A549 (cell line): ENCODE results near the gene ZDHHC9. TPM values are rescaled to one million over a fixed set of nuclear protein-coding genes. Genes with fewer than 3 reads are reported as not detected.

Experiments used
- ATAC-seq, 2 experiments: fragments of 200-7000 bp in 1 of 2; fragments of >200 bp in 1 of 2; cut with Nextera tagmentation in 1 of 2; cut with Tn5 transposase in 1 of 2; 3 replicates each; pipeline versions ENCODE4 v1.8.0 to v1.9.1; 2018 to 2020; ENCODE audit warnings: mild to moderate bottlenecking in 1 of 2, moderate library complexity in 1 of 2
- CTCF ChIA-PET: fragments of 300-600 bp; sonication (Branson Sonifier 250); formaldehyde crosslinking; extraction: SDS; loops from one replicate; lab custom pipeline; 2021; ENCODE audit warnings: antibody characterized with exemption, inconsistent platforms; lab: Yijun Ruan, JAX
- POLR2A ChIA-PET: fragments of 350-600 bp; formaldehyde crosslinking; extraction: SDS; loops from one replicate; lab custom pipeline; 2021; ENCODE audit warnings: antibody characterized with exemption, inconsistent platforms; lab: Yijun Ruan, JAX
- DNase-seq, 2 experiments: peaks; one replicate each; pipeline versions ENCODE4 v3.0.0 to v3.0.0-alpha.2; 2011 to 2016; ENCODE audit warnings: low read depth in 1 of 2, low spot score in 1 of 2
- FAIRE-seq: peaks from 2 replicates; lab custom pipeline; 2011; peaks lifted over from hg19 to GRCh38; lab: Jason Lieb, UNC
- H3K27ac ChIP-seq, 2 experiments: fragments of >200 bp; sonication (Bioruptor Twin); formaldehyde crosslinking; 3 replicates each; pipeline ENCODE4 v1.5.1; 2016 to 2017
- H3K4me1 ChIP-seq: fragments of >200 bp; sonication (Bioruptor Twin); formaldehyde crosslinking; 3 replicates; pipeline ENCODE4 v1.6.1; 2016
- H3K4me2 ChIP-seq: fragments of >200 bp; sonication (Bioruptor Twin); formaldehyde crosslinking; 3 replicates; pipeline ENCODE4 v1.6.1; 2016
- H3K4me3 ChIP-seq: fragments of >200 bp; sonication (Bioruptor Twin); formaldehyde crosslinking; 3 replicates; pipeline ENCODE4 v1.5.1; 2016
- H3K9me3 ChIP-seq: fragments of >200 bp; sonication (Bioruptor Twin); formaldehyde crosslinking; 3 replicates; pipeline ENCODE4 v1.6.1; 2016
- CBX8 ChIP-seq: fragments of 200-600 bp; sonication (generic); IDR thresholded peaks from 2 replicates; pipeline ENCODE4 v1.6.1; 2016
- CEBPB ChIP-seq, 2 experiments: fragments of >200 bp in 1 of 2; sonication (Bioruptor Twin) in 1 of 2; formaldehyde crosslinking in 1 of 2; IDR thresholded peaks; 2 replicates each; pipeline ENCODE4 v1.6.1; 2012 to 2016
- CHD2 ChIP-seq: fragments of 150-350 bp; IDR thresholded peaks from 2 replicates; pipeline ENCODE4 v1.6.1; 2014; ENCODE audit warnings: low read length; ENCODE audit not compliant: partially characterized antibody
- GATA3 ChIP-seq: IDR thresholded peaks from 2 replicates; pipeline ENCODE4 v1.6.1; 2012; ENCODE audit warnings: borderline replicate concordance
- HOXB5 ChIP-seq: fragments of 250-450 bp; sonication (Bioruptor Pico); IDR thresholded peaks from 2 replicates; pipeline ENCODE4 v1.5.0; 2020; ENCODE audit warnings: mild to moderate bottlenecking, moderate library complexity
- JUN ChIP-seq, 2 experiments: fragments of >200 bp; sonication (Bioruptor Twin); formaldehyde crosslinking; IDR thresholded peaks; 2 replicates in 1 of 2; 3 replicates in 1 of 2; pipeline ENCODE4 v1.6.1; 2016 to 2017
- JUNB ChIP-seq: fragments of >200 bp; sonication (Bioruptor Twin); formaldehyde crosslinking; IDR thresholded peaks from 2 replicates; pipeline ENCODE4 v1.6.1; 2016
- NFE2L2 ChIP-seq: fragments of 150-350 bp; conservative IDR thresholded peaks from 2 replicates; pipeline ENCODE4 v1.6.1; 2014; ENCODE audit warnings: low read length
- NR3C1 ChIP-seq: fragments of >200 bp; sonication (Bioruptor Twin); formaldehyde crosslinking; IDR thresholded peaks from 3 replicates; pipeline ENCODE4 v1.6.1; 2017
- PHF8 ChIP-seq: fragments of 200-600 bp; sonication (generic); IDR thresholded peaks from 2 replicates; pipeline ENCODE4 v1.6.1; 2016; ENCODE audit warnings: low read depth, mild to moderate bottlenecking, antibody characterized with exemption, moderate library complexity, borderline replicate concordance
- POLR2AphosphoS2 ChIP-seq: conservative IDR thresholded peaks from 2 replicates; pipeline ENCODE4 v1.6.1; 2012; ENCODE audit warnings: low read length, improper control_type of control experiment, inconsistent platforms
- RAD21 ChIP-seq, 2 experiments: fragments of >200 bp in 1 of 2; sonication (Bioruptor Twin) in 1 of 2; formaldehyde crosslinking in 1 of 2; IDR thresholded peaks in 1 of 2; conservative IDR thresholded peaks in 1 of 2; 2 replicates in 1 of 2; 3 replicates in 1 of 2; pipeline ENCODE4 v1.6.1; 2012 to 2018; ENCODE audit warnings: inconsistent platforms in 1 of 2
- RARB ChIP-seq: fragments of 250-450 bp; sonication (Bioruptor Pico); IDR thresholded peaks from 2 replicates; pipeline ENCODE4 v1.8.0; 2021; ENCODE audit warnings: mild to moderate bottlenecking, moderate library complexity
- RNF2 ChIP-seq: fragments of 200-600 bp; sonication (generic); IDR thresholded peaks from 2 replicates; pipeline ENCODE4 v1.6.1; 2016; ENCODE audit warnings: low read depth, mild to moderate bottlenecking, antibody characterized with exemption, moderate library complexity, borderline replicate concordance
- SREBF2 ChIP-seq: fragments of 450-650 bp; IDR thresholded peaks from 2 replicates; pipeline ENCODE4 v1.6.1; 2014; ENCODE audit warnings: mild to moderate bottlenecking, moderate library complexity
- ZC3H11A ChIP-seq: fragments of 450-650 bp; IDR thresholded peaks from 2 replicates; pipeline ENCODE4 v1.6.1; 2014; ENCODE audit warnings: antibody characterized with exemption, mild to moderate bottlenecking
- ZFP36 ChIP-seq: fragments of 450-650 bp; IDR thresholded peaks from 2 replicates; pipeline ENCODE4 v1.6.1; 2014; ENCODE audit warnings: borderline replicate concordance; ENCODE audit not compliant: partially characterized antibody
- ZSCAN20 ChIP-seq: fragments of 250-450 bp; sonication (Bioruptor Pico); IDR thresholded peaks from 2 replicates; pipeline ENCODE4 v1.8.0; 2022; ENCODE audit warnings: mild to moderate bottlenecking, moderate library complexity
- WGBS: methylation state at CpG from one replicate; pipeline ENCODE4 v1.1.6; 2017; ENCODE audit errors: missing lambda C conversion rate; 5-methylcytosine and 5-hydroxymethylcytosine counted together
- polyA plus RNA-seq, 4 experiments: library from polyadenylated mRNA; depleted of rRNA in 3 of 4; stranded (reverse); fragments of >200 nt; fragmentation: RNase III in 1 of 4; extraction: RNeasy Plus Mini Kit Qiagen cat#74134 plus additional on column Dnase treatment in 1 of 4; gene quantifications; 2 replicates in 3 of 4; 3 replicates in 1 of 4; pipeline ENCODE4 v1.2.3, GENCODE V29; 2011 to 2017
- TF ChIP-seq, protein P1 (sequence below): fragments of 250-450 bp; sonication (Bioruptor Pico); IDR thresholded peaks from 2 replicates; pipeline ENCODE4 v1.5.0; 2020; ENCODE audit warnings: low read depth, mild to moderate bottlenecking, moderate library complexity
- TF ChIP-seq, protein P2 (sequence below): IDR thresholded peaks from 2 replicates; pipeline ENCODE4 v1.6.1; 2012
- TF ChIP-seq, protein P3 (sequence below): fragments of 450-650 bp; IDR thresholded peaks from 2 replicates; pipeline ENCODE4 v1.6.1; 2014; ENCODE audit warnings: antibody characterized with exemption

The ZDHHC9 gene
- polyA plus RNA-seq, 2 of the 4 experiments (the other 2 are of a cell fraction): 20.2 to 50.6 TPM

DNA sequence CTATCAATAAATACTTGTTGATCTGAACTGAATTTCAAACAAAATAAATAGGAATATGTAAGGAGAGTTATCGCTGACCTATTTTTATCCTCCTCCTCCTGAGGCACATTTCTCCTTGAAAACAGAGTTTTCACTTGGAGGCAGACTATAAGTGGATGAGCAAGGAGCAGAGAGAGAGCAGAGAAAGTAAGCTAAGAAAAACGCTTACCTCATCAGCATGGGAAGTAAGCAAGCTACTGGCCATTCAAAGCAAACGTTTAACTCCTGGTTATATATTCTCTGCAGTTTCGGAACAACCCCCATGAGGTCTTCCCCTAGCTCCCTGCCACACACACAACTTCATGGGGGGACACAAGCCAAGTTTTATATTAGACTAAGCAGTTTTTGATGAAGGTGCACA is 13.2 kb downstream of the ZDHHC9 start:
- POLR2A ChIA-PET: no interaction called here
- 79% methylated on average over 4 of the region's 4 CpGs for WGBS

DNA sequence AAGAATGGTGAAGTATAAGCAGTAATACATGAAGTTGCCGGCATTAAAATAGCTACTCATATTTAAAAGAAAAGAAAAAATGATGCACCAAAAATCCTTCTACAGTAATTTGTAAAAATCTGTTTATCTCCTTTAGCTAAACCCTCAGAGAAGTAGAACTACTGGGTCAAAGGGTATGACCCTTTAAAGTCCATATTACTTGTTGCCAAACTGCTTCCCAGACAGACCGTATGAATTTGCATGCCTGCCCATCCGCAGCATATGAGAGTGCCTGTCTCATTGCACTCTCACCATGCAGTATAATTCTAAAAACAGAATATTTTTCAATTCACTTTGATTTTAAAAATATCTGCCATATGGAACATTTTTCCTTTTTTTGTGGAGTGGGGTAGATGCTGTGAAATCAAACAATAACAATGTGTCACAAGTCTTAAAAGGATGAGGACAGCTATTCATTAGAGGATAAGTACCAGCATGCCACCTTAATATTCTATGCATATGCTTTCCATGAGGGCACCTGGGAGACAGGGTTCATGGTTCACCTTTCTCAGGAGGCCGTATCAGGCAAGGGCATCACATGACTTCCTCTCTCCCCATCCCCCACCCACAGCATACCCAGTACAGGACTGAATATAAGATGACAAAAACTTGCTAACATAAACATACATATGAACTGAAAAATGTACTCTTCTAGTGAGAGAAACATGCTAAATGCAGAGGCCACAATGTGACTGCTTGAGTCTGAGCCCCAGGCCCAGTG is 17.8 kb downstream of the ZDHHC9 start:
- H3K4me2 ChIP-seq: no peak overlapping the region
- TF ChIP-seq ZC3H11A (no peak), CHD2 (no peak), NR3C1 (no peak), HOXB5 (no peak), JUNB (no peak), SREBF2 (no peak), CBX8 (no peak), RARB (CRISPR knock-in tag) (no peak), ZSCAN20 (no peak), NFE2L2 (no peak), CEBPB (IDR thresholded peaks at IDR 0.05) (no peak), RNF2 (no peak)
- TF ChIP-seq, protein P1, sequence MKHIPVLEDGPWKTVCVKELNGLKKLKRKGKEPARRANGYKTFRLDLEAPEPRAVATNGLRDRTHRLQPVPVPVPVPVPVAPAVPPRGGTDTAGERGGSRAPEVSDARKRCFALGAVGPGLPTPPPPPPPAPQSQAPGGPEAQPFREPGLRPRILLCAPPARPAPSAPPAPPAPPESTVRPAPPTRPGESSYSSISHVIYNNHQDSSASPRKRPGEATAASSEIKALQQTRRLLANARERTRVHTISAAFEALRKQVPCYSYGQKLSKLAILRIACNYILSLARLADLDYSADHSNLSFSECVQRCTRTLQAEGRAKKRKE (CRISPR knock-in tag): no peak
- TF ChIP-seq, protein P2, sequence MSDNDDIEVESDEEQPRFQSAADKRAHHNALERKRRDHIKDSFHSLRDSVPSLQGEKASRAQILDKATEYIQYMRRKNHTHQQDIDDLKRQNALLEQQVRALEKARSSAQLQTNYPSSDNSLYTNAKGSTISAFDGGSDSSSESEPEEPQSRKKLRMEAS: no peak
- no peak for ATAC-seq
- no peaks in the 10 kb centered on the region for H3K4me1 ChIP-seq
- ChIA-PET POLR2A (no interaction called here), CTCF (interaction anchor here (0.9 to 1.2 kb wide), 5 partner anchors 148 to 1150 kb away, joined by 3 to 4 read pairs (median 3); no protein-coding TSS in a partner anchor)
- H3K9me3 ChIP-seq: no peaks in the 10 kb centered on the region
- no peak overlapping the region for H3K27ac ChIP-seq
- 75% methylated on average over 4 of the region's 4 CpGs for WGBS
- no peak for FAIRE-seq
- DNase-seq: no peak
- H3K4me3 ChIP-seq: no peak overlapping the region

More for the DNA sequence above, 13.2 kb downstream of the ZDHHC9 start:
- no peak for FAIRE-seq
- Histone ChIP-seq H3K9me3 (no peaks in the 10 kb centered on the region), H3K4me3 (no peak overlapping the region), H3K4me2 (no peak overlapping the region), H3K27ac (no peak overlapping the region), H3K4me1 (no peaks in the 10 kb centered on the region; the same call in 2 of the 3 replicates)
- TF ChIP-seq ZC3H11A: no peak
- no peak for TF ChIP-seq POLR2AphosphoS2
- no peak for TF ChIP-seq GATA3
- TF ChIP-seq PHF8: no peak
- TF ChIP-seq SREBF2: no peak
- TF ChIP-seq, protein P3, sequence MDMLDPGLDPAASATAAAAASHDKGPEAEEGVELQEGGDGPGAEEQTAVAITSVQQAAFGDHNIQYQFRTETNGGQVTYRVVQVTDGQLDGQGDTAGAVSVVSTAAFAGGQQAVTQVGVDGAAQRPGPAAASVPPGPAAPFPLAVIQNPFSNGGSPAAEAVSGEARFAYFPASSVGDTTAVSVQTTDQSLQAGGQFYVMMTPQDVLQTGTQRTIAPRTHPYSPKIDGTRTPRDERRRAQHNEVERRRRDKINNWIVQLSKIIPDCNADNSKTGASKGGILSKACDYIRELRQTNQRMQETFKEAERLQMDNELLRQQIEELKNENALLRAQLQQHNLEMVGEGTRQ: no peak
- TF ChIP-seq NR3C1: no peak
- no peak for DNase-seq
- no peak for ATAC-seq
- CTCF ChIA-PET: interaction anchor here (0.9 to 1.8 kb wide), 4 partner anchors 95 to 229 kb away, joined by 3 to 4 read pairs (median 3); no protein-coding TSS in a partner anchor

DNA sequence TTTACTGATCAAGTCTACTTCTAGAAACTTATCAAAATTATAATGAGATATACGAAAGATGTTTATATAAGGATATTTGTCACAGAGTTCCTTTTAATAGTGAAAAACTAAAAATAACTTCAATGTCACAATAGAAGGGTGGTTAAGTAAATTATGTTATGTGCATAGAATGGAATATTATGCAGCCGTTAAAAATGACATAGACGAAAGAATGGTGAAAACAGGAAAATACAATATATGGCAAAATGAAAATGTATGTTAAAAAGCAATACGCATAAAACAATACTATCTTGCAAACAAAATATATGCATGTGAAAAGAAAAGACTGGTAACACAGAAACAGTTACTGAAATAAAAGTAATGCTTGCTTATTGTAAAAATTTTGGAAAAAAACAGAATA is 19.1 kb downstream of the ZDHHC9 start:
- DNase-seq (no peak), FAIRE-seq (no peak), ATAC-seq (no peak)
- Histone ChIP-seq H3K27ac (no peak overlapping the region), H3K4me3 (no peak overlapping the region), H3K9me3 (no peaks in the 10 kb centered on the region), H3K4me2 (no peak overlapping the region), H3K4me1 (no peaks in the 10 kb centered on the region)
- CTCF ChIA-PET: interaction anchor here (1.1 to 2.8 kb wide), 4 partner anchors 8 to 1151 kb away, joined by 3 to 18 read pairs (median 8); no protein-coding TSS in a partner anchor
- POLR2A ChIA-PET: no interaction called here
- 95% methylated on average over 4 of the region's 4 CpGs for WGBS
- TF ChIP-seq JUN (IDR thresholded peaks at IDR 0.05) (no peak), RAD21 (conservative IDR thresholded peaks at IDR 0.05 in 1 of 2, IDR thresholded peaks at IDR 0.05 in 1 of 2) (no peak), ZFP36 (no peak)
